GM23338 (cell line): ENCODE results near the gene ABCC1. TPM values are rescaled to one million over a fixed set of nuclear protein-coding genes. Genes with fewer than 3 reads are reported as not detected.
"Not testable (repeated sequence)": the region's sequence is repeated elsewhere in the genome, so short reads cannot be mapped to it uniquely, and the experiment has no call there.

Experiments used
- ATAC-seq: fragments of 200-7000 bp; cut with Tn5 transposase; 3 replicates; pipeline ENCODE4 v1.9.1; 2020
- DNase-seq: peaks from one replicate; pipeline ENCODE4 v3.0.0-alpha.2; 2015; ENCODE audit warnings: low spot score
- H2AFZ ChIP-seq: fragments of 200-600 bp; sonication (generic); 2 replicates; pipeline ENCODE4 v1.8.0; 2016; ENCODE audit warnings: antibody characterized with exemption, mild to moderate bottlenecking, moderate library complexity
- H3F3A ChIP-seq: fragments of 200-600 bp; sonication (generic); replicated peaks from 2 replicates; pipeline ENCODE4 v1.8.0; 2017; ENCODE audit warnings: antibody characterized with exemption, mixed run types, low read depth
- H3K27ac ChIP-seq: fragments of 200-600 bp; sonication (generic); 2 replicates; pipeline ENCODE4 v1.6.1; 2016; ENCODE audit warnings: low read depth
- H3K27me3 ChIP-seq: fragments of 200-600 bp; sonication (generic); 2 replicates; pipeline ENCODE4 v1.8.0; 2016; ENCODE audit warnings: mild to moderate bottlenecking, mixed run types, moderate library complexity; ENCODE audit not compliant: insufficient read depth
- H3K36me3 ChIP-seq: fragments of 200-600 bp; sonication (generic); 2 replicates; pipeline ENCODE4 v1.8.0; 2016; ENCODE audit warnings: mild to moderate bottlenecking; ENCODE audit not compliant: insufficient read depth
- H3K4me1 ChIP-seq: fragments of 200-600 bp; sonication (generic); 2 replicates; pipeline ENCODE4 v1.8.0; 2016; ENCODE audit warnings: mild to moderate bottlenecking, moderate library complexity; ENCODE audit not compliant: insufficient read depth
- H3K4me2 ChIP-seq: fragments of 200-600 bp; sonication (generic); 2 replicates; pipeline ENCODE4 v1.7.1; 2017; ENCODE audit warnings: mixed run types
- H3K4me3 ChIP-seq: fragments of 200-600 bp; sonication (generic); 2 replicates; pipeline ENCODE4 v1.6.1; 2016; ENCODE audit warnings: mixed run types
- H3K79me2 ChIP-seq: fragments of 200-600 bp; sonication (generic); replicated peaks from 2 replicates; pipeline ENCODE4 v1.8.0; 2017; ENCODE audit warnings: mild to moderate bottlenecking; ENCODE audit not compliant: insufficient read depth
- H3K9me2 ChIP-seq: fragments of 200-600 bp; sonication (generic); 2 replicates; pipeline ENCODE4 v1.8.0; 2017; ENCODE audit not compliant: insufficient read depth
- H4K20me1 ChIP-seq: fragments of 200-600 bp; sonication (generic); replicated peaks from 2 replicates; pipeline ENCODE4 v1.8.0; 2017; ENCODE audit warnings: mild to moderate bottlenecking; ENCODE audit not compliant: insufficient read depth
- H3K27ac Mint-ChIP-seq: 2 replicates; pipeline ENCODE4 v1.8.0; 2020; ENCODE audit warnings: inconsistent platforms, mild to moderate bottlenecking, moderate library complexity, mixed read lengths
- H3K27me3 Mint-ChIP-seq: 3 replicates; pipeline ENCODE4 v1.8.0; 2022; ENCODE audit warnings: low read depth, mild to moderate bottlenecking, moderate library complexity, mixed read lengths, inconsistent platforms; ENCODE audit not compliant: insufficient read depth, poor library complexity
- H3K36me3 Mint-ChIP-seq: 3 replicates; pipeline ENCODE4 v1.8.0; 2021; ENCODE audit warnings: low read depth, mild to moderate bottlenecking, inconsistent platforms, moderate library complexity, mixed read lengths
- H3K4me1 Mint-ChIP-seq: 3 replicates; pipeline ENCODE4 v1.8.0; 2020; ENCODE audit warnings: mild to moderate bottlenecking, inconsistent platforms, mixed read lengths
- H3K4me3 Mint-ChIP-seq: 3 replicates; pipeline ENCODE4 v1.8.0; 2021; ENCODE audit warnings: moderate library complexity, mild to moderate bottlenecking, inconsistent platforms, mixed read lengths
- H3K9me3 Mint-ChIP-seq: 3 replicates; pipeline ENCODE4 v1.8.0; 2020; ENCODE audit warnings: moderate library complexity, mild to moderate bottlenecking, inconsistent platforms, mixed read lengths
- CREB1 ChIP-seq: fragments of 250-450 bp; sonication (Bioruptor Pico); IDR thresholded peaks from 2 replicates; pipeline ENCODE4 v1.5.0; 2020; ENCODE audit warnings: low read depth, mild to moderate bottlenecking, moderate library complexity
- CTCF ChIP-seq, 2 experiments: fragments of 200-600 bp in 1 of 2; sonication (generic) in 1 of 2; conservative IDR thresholded peaks; 2 replicates each; pipeline versions ENCODE4 v1.5.1 to v1.6.1; 2016 to 2017; ENCODE audit warnings: antibody characterized with exemption in 2 of 2, low read depth in 2 of 2, mild to moderate bottlenecking in 2 of 2, moderate library complexity in 1 of 2
- EZH2 ChIP-seq: fragments of 200-600 bp; sonication (generic); IDR thresholded peaks from one replicate; pipeline ENCODE4 v1.8.0; 2017; ENCODE audit warnings: antibody characterized with exemption, mild to moderate bottlenecking, low read depth; ENCODE audit not compliant: unreplicated experiment
- EZH2phosphoT487 ChIP-seq: fragments of 200-600 bp; sonication (generic); IDR thresholded peaks from one replicate; pipeline ENCODE4 v1.8.1; 2018; ENCODE audit warnings: antibody characterized with exemption; ENCODE audit not compliant: unreplicated experiment
- POLR2AphosphoS5 ChIP-seq: IDR thresholded peaks from 2 replicates; pipeline ENCODE4 v1.6.1; 2016; ENCODE audit warnings: antibody characterized with exemption, low read depth
- REST ChIP-seq: IDR thresholded peaks from one replicate; pipeline ENCODE4 v1.6.1; 2018; ENCODE audit warnings: antibody characterized with exemption; ENCODE audit not compliant: unreplicated experiment
- STAT1 ChIP-seq: IDR thresholded peaks from one replicate; pipeline ENCODE4 v1.6.1; 2016; ENCODE audit warnings: antibody characterized with exemption; ENCODE audit not compliant: unreplicated experiment
- ZNF114 ChIP-seq: fragments of 250-450 bp; sonication (Bioruptor Pico); IDR thresholded peaks from 2 replicates; pipeline ENCODE4 v1.5.0; 2020; ENCODE audit warnings: mild to moderate bottlenecking, moderate library complexity
- ZNF331 ChIP-seq: fragments of 250-450 bp; sonication (Bioruptor Pico); IDR thresholded peaks from 2 replicates; pipeline ENCODE4 v1.5.0; 2020; ENCODE audit warnings: low read depth, mild to moderate bottlenecking, moderate library complexity
- polyA plus RNA-seq: library from polyadenylated mRNA; unstranded; fragments of >200 nt; fragmentation: Nextera tagmentation; extraction: Ambion mirVana; gene quantifications from 2 replicates; pipeline ENCODE4 v1.2.1, GENCODE V29; 2016
- total RNA-seq: library from RNA; depleted of rRNA; stranded (reverse); fragments of >200 nt; shearing (Covaris generic); gene quantifications from 2 replicates; pipeline ENCODE4 v1.2.3, GENCODE V29; 2014

ABCC1 gene
- total and polyA plus RNA-seq, 2 experiments from 2014 or later, result 11.0 to 46.6 TPM

DNA sequence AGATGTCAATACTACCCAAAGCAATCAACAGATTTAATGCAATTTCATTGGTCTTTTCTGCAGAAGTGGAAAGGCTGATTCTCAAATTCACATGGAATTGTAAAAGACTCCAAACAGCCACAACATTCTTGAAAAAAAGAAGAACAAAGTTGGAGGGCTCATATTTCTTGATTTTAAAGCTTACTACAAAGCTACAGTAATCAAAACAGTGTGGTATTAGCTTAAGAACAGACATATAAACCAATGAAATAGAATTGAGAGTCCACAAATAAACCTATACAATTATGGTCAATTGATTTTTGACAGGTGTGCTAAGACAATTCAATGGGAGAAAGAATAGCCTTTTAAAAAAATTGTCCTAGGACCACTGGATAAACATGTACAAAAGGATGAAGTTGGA, 14.4 kb upstream of the ABCC1 start (continued):
- TF ChIP-seq CTCF (conservative IDR thresholded peaks at IDR 0.05; ENCODE audit: low read depth in 2 of 2), result no peak
- TF ChIP-seq CREB1 (CRISPR knock-in tag), result no peak
- no peak for TF ChIP-seq STAT1
- no peak for TF ChIP-seq EZH2phosphoT487
- TF ChIP-seq REST, result no peak
- no peak for TF ChIP-seq POLR2AphosphoS5

- not testable (repeated sequence) for H3K4me2 ChIP-seq, H3K27ac ChIP-seq, H3F3A ChIP-seq, H3K9me2 ChIP-seq, H2AFZ ChIP-seq, H3K4me1 ChIP-seq, ATAC-seq, H3K36me3 Mint-ChIP-seq, H3K9me3 Mint-ChIP-seq, H3K4me3 Mint-ChIP-seq, H4K20me1 ChIP-seq, H3K4me1 Mint-ChIP-seq, DNase-seq, H3K4me3 ChIP-seq, H3K27me3 ChIP-seq, H3K27ac Mint-ChIP-seq, H3K79me2 ChIP-seq, H3K27me3 Mint-ChIP-seq, H3K36me3 ChIP-seq
Measured at GRCh38 chr16:15936809-15937208, 12.6 kb upstream of the ABCC1 start.

DNA sequence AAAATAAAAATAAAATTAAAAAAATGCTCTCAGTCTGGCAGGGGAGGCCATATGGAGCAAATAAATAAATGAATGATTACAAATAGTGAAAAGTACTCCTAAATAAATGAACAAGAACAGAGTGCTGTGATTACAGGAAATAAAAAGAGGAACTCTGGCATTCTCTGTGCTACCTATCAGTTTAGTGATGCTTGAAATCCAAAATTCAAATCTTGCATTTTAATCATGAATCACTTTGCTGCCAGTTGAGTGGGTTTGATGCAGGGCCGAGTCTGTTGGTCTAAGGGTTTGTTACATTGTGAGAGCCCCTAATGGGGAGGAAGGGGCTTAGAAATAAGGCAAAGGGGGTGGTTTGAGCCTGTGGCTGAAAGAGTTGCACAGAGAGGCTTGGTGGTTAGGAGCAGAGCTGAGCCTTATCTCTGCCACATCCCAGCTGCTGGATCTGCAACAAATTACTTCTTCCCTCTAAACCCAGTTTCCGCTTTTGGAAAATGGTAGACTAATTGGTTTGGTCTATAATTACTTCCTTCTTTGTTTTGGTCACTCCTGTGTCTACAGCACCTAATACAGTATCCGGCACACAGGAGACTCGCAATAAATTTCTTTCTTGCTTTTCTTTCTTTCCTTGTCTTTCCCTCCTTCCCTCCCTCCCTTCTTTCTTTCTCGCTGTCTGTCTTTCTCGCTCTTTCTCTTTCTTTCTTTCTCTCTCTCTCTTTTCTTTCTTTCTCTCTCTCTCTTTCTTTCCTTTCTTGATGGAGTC, 6.3 kb upstream of the ABCC1 start:
- Histone ChIP-seq H3F3A (no peaks in the 10 kb centered on the region), H2AFZ (peak overlapping the region; percentile 66; the same call in 1 of the 2 replicates), H3K36me3 (no peaks in the 10 kb centered on the region), H3K4me3 (no peak overlapping the region), H3K27me3 (no peaks in the 10 kb centered on the region), H3K79me2 (no peaks in the 10 kb centered on the region), H4K20me1 (no peaks in the 10 kb centered on the region), H3K4me2 (no peak overlapping the region), H3K4me1 (no peaks in the 10 kb centered on the region), H3K9me2 (no peaks in the 10 kb centered on the region), H3K27ac (no peak overlapping the region)
- ATAC-seq (no peak), DNase-seq (no peak)
- peaks cover 3% of the 10 kb centered on the region; the same call in 1 of the 3 replicates for H3K4me1 Mint-ChIP-seq
- H3K36me3 Mint-ChIP-seq, result no peaks in the 10 kb centered on the region
- no peak overlapping the region; the same call in 2 of the 3 replicates for H3K4me3 Mint-ChIP-seq
- no peaks in the 10 kb centered on the region for H3K9me3 Mint-ChIP-seq
- H3K27me3 Mint-ChIP-seq, result peaks cover 7% of the 10 kb centered on the region
- no peak overlapping the region for H3K27ac Mint-ChIP-seq
- TF ChIP-seq EZH2, result no peak
- TF ChIP-seq ZNF331 (CRISPR knock-in tag), result no peak
- no peak for TF ChIP-seq EZH2phosphoT487
- no peak for TF ChIP-seq CTCF (conservative IDR thresholded peaks at IDR 0.05; ENCODE audit: low read depth in 2 of 2)
- TF ChIP-seq REST, result no peak
- no peak for TF ChIP-seq ZNF114 (CRISPR knock-in tag)
